ENCODE measurements around the gene ANKRD34B.

The ANKRD34B gene

GRCh38 chr5:80516826-80517225 lies 53.3 kb downstream of the ANKRD34B start:
- H3K36me3 Mint-ChIP-seq: peaks cover 4% of the 10 kb centered on the region
- no peaks in the 10 kb centered on the region for H3K9me3 Mint-ChIP-seq
- H3K27ac Mint-ChIP-seq: no peak overlapping the region
- H3K27me3 Mint-ChIP-seq: no peaks in the 10 kb centered on the region
- H3K4me1 Mint-ChIP-seq: peaks cover 3% of the 10 kb centered on the region
- H3K4me3 Mint-ChIP-seq: no peak overlapping the region

- Mint-ChIP-seq H3K9me3 (no peaks in the 10 kb centered on the region), H3K27me3 (no peaks in the 10 kb centered on the region), H3K36me3 (peaks cover 4% of the 10 kb centered on the region), H3K27ac (no peak overlapping the region), H3K4me1 (no peaks in the 10 kb centered on the region), H3K4me3 (no peak overlapping the region)
Observed at GRCh38 chr5:80509362-80509761, 60.7 kb downstream of the ANKRD34B start.

GRCh38 chr5:80508844-80509243 lies 61.2 kb downstream of the ANKRD34B start:
- no peaks in the 10 kb centered on the region for H3K27me3 Mint-ChIP-seq

GRCh38 chr5:80507663-80508062 lies 62.4 kb downstream of the ANKRD34B start:
- Mint-ChIP-seq H3K36me3 (peaks cover 2% of the 10 kb centered on the region), H3K4me3 (no peak overlapping the region), H3K4me1 (peaks cover 6% of the 10 kb centered on the region), H3K27me3 (no peaks in the 10 kb centered on the region), H3K9me3 (no peaks in the 10 kb centered on the region), H3K27ac (no peak overlapping the region)

More at GRCh38 chr5:80508844-80509243, 61.2 kb downstream of the ANKRD34B start:
- Mint-ChIP-seq H3K4me1 (peaks cover 4% of the 10 kb centered on the region), H3K27ac (no peak overlapping the region), H3K9me3 (no peaks in the 10 kb centered on the region), H3K4me3 (no peak overlapping the region), H3K36me3 (peaks cover 4% of the 10 kb centered on the region)
